IPS-15b (cell line): Measurements from ENCODE around the gene SLC41A2.
"Not testable (repeated sequence)": the region's sequence is repeated elsewhere in the genome, so short reads cannot be mapped to it uniquely, and the experiment has no call there.

Source experiments
- H3K27me3 ChIP-seq: one replicate; pipeline ENCODE4 v1.6.1; 2013; ENCODE audit warnings: low read length; ENCODE audit not compliant: control insufficient read depth, insufficient read depth
- H3K36me3 ChIP-seq: one replicate; pipeline ENCODE4 v1.6.1; 2013; ENCODE audit warnings: low read length; ENCODE audit not compliant: control insufficient read depth, insufficient read depth
- H3K4me1 ChIP-seq: one replicate; pipeline ENCODE4 v1.6.1; 2013; ENCODE audit warnings: mild to moderate bottlenecking, low read length; ENCODE audit not compliant: control insufficient read depth, insufficient read depth
- H3K4me3 ChIP-seq: one replicate; pipeline ENCODE4 v1.5.1; 2013; ENCODE audit warnings: low read depth, low read length
- H3K9ac ChIP-seq: one replicate; pipeline ENCODE4 v1.6.1; 2013; ENCODE audit warnings: low read depth, mild to moderate bottlenecking, low read length
- H3K9me3 ChIP-seq: one replicate; pipeline ENCODE4 v1.6.1; 2013; ENCODE audit warnings: mild to moderate bottlenecking, low read length; ENCODE audit not compliant: control insufficient read depth, insufficient read depth

The SLC41A2 gene

GRCh38 chr12:104959335-104959841 is 1.3 kb upstream of the SLC41A2 start:
- Histone ChIP-seq H3K9me3 (no peaks in the 10 kb centered on the region), H3K4me1 (no peaks in the 10 kb centered on the region), H3K9ac (no peak overlapping the region), H3K36me3 (no peaks in the 10 kb centered on the region), H3K4me3 (no peak overlapping the region), H3K27me3 (peaks cover 25% of the 10 kb centered on the region)

- Histone ChIP-seq H3K9me3 (no peaks in the 10 kb centered on the region), H3K4me3 (peak overlapping the region; percentile 77), H3K9ac (peak overlapping the region; percentile 77), H3K36me3 (no peaks in the 10 kb centered on the region), H3K27me3 (peaks cover 25% of the 10 kb centered on the region), H3K4me1 (no peaks in the 10 kb centered on the region)
Measured at GRCh38 chr12:104958805-104959334, 780 bp upstream of the SLC41A2 start.

GRCh38 chr12:104957719-104958000 is 430 bp downstream of the SLC41A2 start:
- no peak overlapping the region for H3K9ac ChIP-seq
- peaks cover 25% of the 10 kb centered on the region for H3K27me3 ChIP-seq
- no peaks in the 10 kb centered on the region for H3K9me3 ChIP-seq
- H3K36me3 ChIP-seq: no peaks in the 10 kb centered on the region
- H3K4me1 ChIP-seq: no peaks in the 10 kb centered on the region
- H3K4me3 ChIP-seq: peak overlapping the region; percentile 69

DNA sequence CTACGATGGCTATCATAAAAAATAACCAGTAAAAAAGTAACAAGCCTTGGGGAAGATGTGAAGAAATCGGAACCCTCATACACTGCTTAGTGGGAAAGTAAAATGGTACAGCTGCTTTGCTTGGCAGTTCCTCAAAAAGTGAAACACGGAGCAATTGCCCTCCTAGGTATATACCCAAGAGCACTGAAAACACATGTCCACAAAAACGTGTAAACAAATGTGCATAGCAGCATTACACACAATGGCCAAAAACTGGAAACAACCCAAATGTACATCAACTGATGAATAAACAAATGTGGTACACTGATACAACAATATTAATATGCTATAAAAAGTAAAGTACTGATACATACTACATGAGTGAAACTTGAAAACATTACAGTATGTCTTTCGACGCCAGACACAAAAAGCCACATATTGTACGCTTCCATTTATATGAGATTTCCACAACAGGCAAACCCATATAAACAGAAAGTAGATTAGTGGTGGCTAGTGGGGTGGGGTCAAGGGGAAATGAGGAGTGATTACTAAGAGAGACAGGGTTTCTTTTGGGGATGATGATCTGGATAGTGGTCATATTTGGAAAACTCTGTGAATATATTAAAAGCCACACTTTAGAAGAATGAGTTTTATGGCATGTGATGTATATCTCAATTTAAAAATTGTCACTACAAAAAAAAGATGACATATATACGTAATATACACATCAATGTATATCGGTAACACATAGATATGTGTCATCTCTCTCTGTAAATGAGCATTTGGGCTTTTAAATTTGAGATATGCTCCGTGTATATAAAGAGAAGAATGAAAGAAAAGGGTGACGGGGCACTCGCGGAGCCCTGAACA is 996 bp downstream of the SLC41A2 start:
- no peak overlapping the region for H3K9ac ChIP-seq
- peak overlapping the region; percentile 69 for H3K4me3 ChIP-seq
- H3K27me3 ChIP-seq: peaks cover 25% of the 10 kb centered on the region
- H3K4me1 ChIP-seq: no peaks in the 10 kb centered on the region
- no peaks in the 10 kb centered on the region for H3K9me3 ChIP-seq
- no peaks in the 10 kb centered on the region for H3K36me3 ChIP-seq

- Histone ChIP-seq H3K4me1 (no peaks in the 10 kb centered on the region), H3K27me3 (peaks cover 25% of the 10 kb centered on the region), H3K36me3 (no peaks in the 10 kb centered on the region)
Measured at GRCh38 chr12:104955703-104956102, 2.4 kb downstream of the SLC41A2 start.

GRCh38 chr12:104953323-104953722 is 4.8 kb downstream of the SLC41A2 start:
- no peak overlapping the region for H3K4me3 ChIP-seq
- no peaks in the 10 kb centered on the region for H3K36me3 ChIP-seq
- no peaks in the 10 kb centered on the region for H3K4me1 ChIP-seq
- H3K27me3 ChIP-seq: peaks cover 10% of the 10 kb centered on the region
- no peak overlapping the region for H3K9ac ChIP-seq
- no peaks in the 10 kb centered on the region for H3K9me3 ChIP-seq

More at GRCh38 chr12:104955703-104956102, 2.4 kb downstream of the SLC41A2 start:
- no peaks in the 10 kb centered on the region for H3K9me3 ChIP-seq
- H3K4me3 ChIP-seq: no peak overlapping the region
- H3K9ac ChIP-seq: no peak overlapping the region

DNA sequence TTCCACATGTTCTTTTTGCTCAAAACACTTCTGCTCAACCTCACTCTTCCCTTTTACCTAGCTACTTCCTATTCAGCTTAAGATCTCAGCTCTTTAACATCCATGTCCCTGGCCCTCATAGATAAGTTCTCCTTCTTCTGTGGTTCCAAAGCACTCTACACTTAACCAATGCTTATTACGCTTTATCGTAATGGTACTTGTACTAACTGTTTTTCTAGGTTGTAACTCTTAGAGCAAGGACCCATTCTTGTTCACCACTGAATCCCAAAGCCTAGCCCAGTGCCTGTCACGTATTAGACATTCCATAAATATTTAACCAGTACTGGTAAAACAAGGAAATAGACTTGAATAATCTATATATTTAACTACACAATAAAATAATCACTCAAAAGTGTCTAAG is 5.3 kb downstream of the SLC41A2 start:
- Histone ChIP-seq H3K4me1 (no peaks in the 10 kb centered on the region), H3K4me3 (no peak overlapping the region), H3K36me3 (no peaks in the 10 kb centered on the region), H3K9ac (no peak overlapping the region), H3K9me3 (no peaks in the 10 kb centered on the region), H3K27me3 (peaks cover 10% of the 10 kb centered on the region)

DNA sequence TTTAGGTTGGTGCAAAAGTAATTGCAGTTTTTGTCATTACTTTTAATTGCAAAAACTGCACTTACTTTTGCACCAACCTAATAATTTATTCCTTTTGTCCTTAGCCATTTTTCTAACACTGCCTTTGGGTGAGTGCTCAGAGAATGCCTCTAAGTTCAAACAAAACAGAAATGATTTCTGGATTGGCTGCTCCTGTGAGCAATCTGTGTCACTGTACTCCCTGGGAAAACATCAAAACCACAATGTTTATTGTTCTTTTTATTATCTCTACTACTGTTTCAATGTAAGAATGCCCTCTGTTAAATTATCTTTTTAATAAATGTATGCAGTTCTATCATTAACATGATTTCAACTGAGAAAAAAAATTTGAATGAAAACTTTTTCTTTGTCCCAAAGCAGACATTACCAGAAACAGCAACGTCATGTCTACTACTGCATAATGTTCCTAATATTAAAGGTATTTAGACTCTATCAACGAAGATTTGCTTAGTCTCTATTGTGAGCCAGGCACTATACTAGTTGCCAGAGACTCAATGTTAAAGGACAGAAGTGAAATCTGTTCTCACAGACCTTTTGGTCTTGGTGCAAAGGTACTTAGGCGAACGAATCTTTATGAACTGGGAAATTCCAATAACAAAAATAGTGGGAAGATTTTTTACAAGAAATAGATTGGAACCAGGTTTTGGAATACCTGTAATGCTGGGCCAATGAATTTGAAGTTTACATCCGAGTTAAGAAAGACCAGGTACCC is 6.2 kb downstream of the SLC41A2 start:
- H3K9ac ChIP-seq: no peak overlapping the region
- no peaks in the 10 kb centered on the region for H3K9me3 ChIP-seq
- H3K36me3 ChIP-seq: no peaks in the 10 kb centered on the region
- no peak overlapping the region for H3K4me3 ChIP-seq
- no peaks in the 10 kb centered on the region for H3K4me1 ChIP-seq
- peaks cover 5% of the 10 kb centered on the region for H3K27me3 ChIP-seq

DNA sequence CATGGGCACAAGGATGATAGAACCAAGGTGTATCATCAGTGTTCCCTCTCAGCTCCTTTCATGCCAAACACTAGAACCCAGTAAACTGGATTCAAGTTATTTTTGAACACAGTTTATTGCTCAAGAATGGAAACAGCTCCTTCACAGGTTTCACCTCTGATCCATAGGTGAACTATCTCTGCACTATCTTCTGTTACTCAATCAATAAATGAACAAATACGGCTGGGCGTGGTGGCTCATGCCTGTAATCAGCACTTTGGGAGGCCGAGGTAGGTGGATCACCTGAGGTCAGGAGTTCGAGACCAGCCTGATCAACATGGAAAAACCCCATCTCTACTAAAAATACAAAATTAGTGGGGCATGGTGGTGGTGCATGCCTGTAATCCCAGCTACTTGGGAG is 9.4 kb downstream of the SLC41A2 start:
- H3K4me1 ChIP-seq, H3K9me3 ChIP-seq, H3K27me3 ChIP-seq, H3K36me3 ChIP-seq, H3K4me3 ChIP-seq, H3K9ac ChIP-seq: not testable (repeated sequence)

DNA sequence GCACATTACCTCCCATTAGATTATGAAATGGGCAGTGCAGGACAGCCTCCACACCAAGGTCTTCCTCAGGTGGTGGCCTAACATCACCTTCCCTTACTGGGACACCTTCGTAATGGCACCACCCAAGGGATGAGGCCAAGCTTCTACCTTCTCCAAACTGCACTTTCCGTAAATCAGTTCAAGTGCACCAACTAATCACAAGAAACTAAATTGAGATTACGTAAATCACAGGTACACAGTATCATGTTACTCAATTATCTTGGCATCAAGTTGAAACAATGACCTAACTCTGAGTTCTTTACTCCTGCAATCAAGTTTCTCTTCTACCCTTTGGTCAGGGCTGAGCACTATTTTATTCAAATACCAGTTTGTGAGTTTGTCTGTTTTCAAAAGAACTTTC is 13.8 kb downstream of the SLC41A2 start:
- no peak overlapping the region for H3K4me3 ChIP-seq
- no peak overlapping the region for H3K9ac ChIP-seq
- H3K36me3 ChIP-seq: no peaks in the 10 kb centered on the region
- no peaks in the 10 kb centered on the region for H3K27me3 ChIP-seq
- H3K4me1 ChIP-seq: no peaks in the 10 kb centered on the region
- H3K9me3 ChIP-seq: no peaks in the 10 kb centered on the region

GRCh38 chr12:104943401-104943800 is 14.7 kb downstream of the SLC41A2 start:
- not testable (repeated sequence) for H3K36me3 ChIP-seq, H3K9me3 ChIP-seq, H3K27me3 ChIP-seq, H3K4me3 ChIP-seq, H3K4me1 ChIP-seq, H3K9ac ChIP-seq

DNA sequence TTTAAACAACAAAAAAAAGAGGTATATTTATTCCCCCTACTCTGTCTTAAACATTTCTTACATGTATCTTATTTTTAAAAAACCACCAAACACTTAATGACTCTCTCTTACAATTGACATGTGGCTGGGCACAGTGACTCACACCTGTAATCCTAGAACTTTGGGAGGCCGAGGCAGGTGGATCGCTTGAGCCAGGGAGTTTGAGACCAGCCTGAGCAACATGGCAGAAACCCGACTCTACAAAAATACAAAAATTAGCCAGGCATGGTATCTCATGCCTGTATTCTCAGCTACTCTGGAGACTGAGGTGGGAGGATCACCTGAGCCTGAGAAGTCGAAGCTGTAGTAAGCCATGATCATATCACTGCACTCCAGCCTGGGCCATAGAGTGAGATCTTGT is 16.0 kb downstream of the SLC41A2 start:
- no peaks in the 10 kb centered on the region for H3K27me3 ChIP-seq
- no peaks in the 10 kb centered on the region for H3K4me1 ChIP-seq
- H3K36me3 ChIP-seq: no peaks in the 10 kb centered on the region
- H3K4me3 ChIP-seq: no peak overlapping the region
- H3K9me3 ChIP-seq: no peaks in the 10 kb centered on the region
- no peak overlapping the region for H3K9ac ChIP-seq
